HUES64 (cell line): ENCODE results near the gene JMJD7. TPM values are rescaled to one million over a fixed set of nuclear protein-coding genes. Genes with fewer than 3 reads are reported as not detected.

Source experiments
- H3K27ac ChIP-seq: 2 replicates; pipeline ENCODE4 v1.7.0; 2013; ENCODE audit warnings: low read depth, low read length, inconsistent platforms
- H3K27me3 ChIP-seq: 2 replicates; pipeline ENCODE4 v1.6.1; 2013; ENCODE audit warnings: mild to moderate bottlenecking, low read length; ENCODE audit not compliant: insufficient read depth
- H3K36me3 ChIP-seq: 2 replicates; pipeline ENCODE4 v1.6.1; 2013; ENCODE audit warnings: mild to moderate bottlenecking, low read length; ENCODE audit not compliant: insufficient read depth
- H3K4me1 ChIP-seq: 2 replicates; pipeline ENCODE4 v1.6.1; 2013; ENCODE audit warnings: mild to moderate bottlenecking, low read length, moderate library complexity; ENCODE audit not compliant: insufficient read depth
- H3K4me3 ChIP-seq: 2 replicates; pipeline ENCODE4 v1.5.1; 2013; ENCODE audit warnings: mild to moderate bottlenecking, low read length, moderate library complexity
- H3K9ac ChIP-seq: 2 replicates; pipeline ENCODE4 v1.6.1; 2013; ENCODE audit warnings: mild to moderate bottlenecking, low read depth, low read length
- H3K9me3 ChIP-seq: 2 replicates; pipeline ENCODE4 v1.6.1; 2013; ENCODE audit warnings: low read depth, low read length; ENCODE audit not compliant: insufficient read depth
- WGBS: fragments of 150-250, 120-280 bp; methylation state at CpG from one replicate; pipeline ENCODE4 v1.1.7; 2013; ENCODE audit warnings: missing lambda C conversion rate; 5-methylcytosine and 5-hydroxymethylcytosine counted together
- polyA plus RNA-seq, 2 experiments: library from polyadenylated mRNA; stranded (reverse); fragments of 50-300 nt; gene quantifications; one replicate each; pipeline ENCODE4 v1.2.3, GENCODE V29; 2013

JMJD7 gene
- 7.2 TPM for polyA plus RNA-seq (2013, experiment 1 of 2)
- polyA plus RNA-seq (2013, experiment 2 of 2) = 8.3 TPM

GRCh38 chr15:41827880-41828806 lies at the start of gene JMJD7:
Gene JMJD7 (plus strand): TSS chr15:41828092. CDS start chr15:41828125, 33 bp downstream.
- H3K4me1 ChIP-seq = peaks cover 10% of the 10 kb centered on the region; the same call in 1 of the 2 replicates
- peak within 1 kb of the TSS; percentile 80 for H3K4me3 ChIP-seq
- peak within 1 kb of the TSS; percentile 73 for H3K9ac ChIP-seq
- H3K36me3 ChIP-seq = 0 out of 2 replicates have a peak, but pooled peaks cover 4% of the 10 kb centered on the region
- H3K27ac ChIP-seq = peak within 1 kb of the TSS; percentile 66
- H3K9me3 ChIP-seq = no peaks in the 10 kb centered on the region
- 1% methylated on average over 66 of the region's 66 CpGs for WGBS
- no peaks in the 10 kb centered on the region for H3K27me3 ChIP-seq

- H3K9ac ChIP-seq = no peak overlapping the region
- H3K27me3 ChIP-seq = no peaks in the 10 kb centered on the region
- H3K4me1 ChIP-seq = peaks cover 52% of the 10 kb centered on the region
- H3K4me3 ChIP-seq = no peak overlapping the region
- WGBS = 100% methylated on average over 1 of the region's 1 CpG
- H3K27ac ChIP-seq = no peak overlapping the region
- H3K36me3 ChIP-seq = no peaks in the 10 kb centered on the region
- H3K9me3 ChIP-seq = no peaks in the 10 kb centered on the region
Measured at GRCh38 chr15:41778521-41778920, 49.4 kb upstream of the JMJD7 start.

GRCh38 chr15:41779662-41780157 lies 48.2 kb upstream of the JMJD7 start:
- 82% methylated on average over 4 of the region's 4 CpGs for WGBS
- no peak overlapping the region for H3K9ac ChIP-seq
- no peaks in the 10 kb centered on the region for H3K36me3 ChIP-seq
- no peak overlapping the region for H3K27ac ChIP-seq
- peaks cover 50% of the 10 kb centered on the region for H3K4me1 ChIP-seq
- no peak overlapping the region for H3K4me3 ChIP-seq
- H3K27me3 ChIP-seq = no peaks in the 10 kb centered on the region
- no peaks in the 10 kb centered on the region for H3K9me3 ChIP-seq

GRCh38 chr15:41780266-41780665 lies 47.6 kb upstream of the JMJD7 start:
- Histone ChIP-seq H3K4me3 (no peak overlapping the region), H3K9me3 (no peaks in the 10 kb centered on the region), H3K9ac (no peak overlapping the region), H3K36me3 (no peaks in the 10 kb centered on the region), H3K27me3 (no peaks in the 10 kb centered on the region), H3K27ac (no peak overlapping the region), H3K4me1 (peaks cover 46% of the 10 kb centered on the region)
- WGBS = 86% methylated on average over 2 of the region's 2 CpGs

- Histone ChIP-seq H3K9ac (no peak overlapping the region), H3K27ac (no peak overlapping the region), H3K36me3 (no peaks in the 10 kb centered on the region), H3K9me3 (no peaks in the 10 kb centered on the region), H3K4me3 (no peak overlapping the region), H3K27me3 (no peaks in the 10 kb centered on the region), H3K4me1 (peaks cover 42% of the 10 kb centered on the region)
- no CpG with 5 or more reads among the region's 1 CpG for WGBS
Measured at GRCh38 chr15:41780727-41781126, 47.2 kb upstream of the JMJD7 start.

GRCh38 chr15:41782371-41783282 lies 45.3 kb upstream of the JMJD7 start:
- no peaks in the 10 kb centered on the region for H3K36me3 ChIP-seq
- WGBS = 86% methylated on average over 5 of the region's 5 CpGs
- no peak overlapping the region for H3K9ac ChIP-seq
- no peaks in the 10 kb centered on the region for H3K27me3 ChIP-seq
- no peak overlapping the region for H3K4me3 ChIP-seq
- H3K9me3 ChIP-seq = no peaks in the 10 kb centered on the region
- H3K4me1 ChIP-seq = peaks cover 33% of the 10 kb centered on the region
- H3K27ac ChIP-seq = no peak overlapping the region

GRCh38 chr15:41783296-41783695 lies 44.6 kb upstream of the JMJD7 start:
- Histone ChIP-seq H3K4me3 (no peak overlapping the region), H3K27me3 (no peaks in the 10 kb centered on the region), H3K4me1 (peaks cover 33% of the 10 kb centered on the region), H3K27ac (no peak overlapping the region), H3K36me3 (no peaks in the 10 kb centered on the region), H3K9ac (no peak overlapping the region), H3K9me3 (no peaks in the 10 kb centered on the region)
- WGBS = no CpG with 5 or more reads among the region's 1 CpG

- Histone ChIP-seq H3K4me3 (no peak overlapping the region), H3K9ac (no peak overlapping the region), H3K27me3 (no peaks in the 10 kb centered on the region), H3K4me1 (peaks cover 34% of the 10 kb centered on the region), H3K36me3 (no peaks in the 10 kb centered on the region), H3K27ac (no peak overlapping the region), H3K9me3 (no peaks in the 10 kb centered on the region)
- WGBS = 86% methylated on average over 3 of the region's 3 CpGs
Measured at GRCh38 chr15:41788262-41788661, 39.6 kb upstream of the JMJD7 start.

GRCh38 chr15:41789236-41789635 lies 38.7 kb upstream of the JMJD7 start:
- no peak overlapping the region for H3K4me3 ChIP-seq
- H3K27ac ChIP-seq = no peak overlapping the region
- no peak overlapping the region for H3K9ac ChIP-seq
- H3K4me1 ChIP-seq = peaks cover 34% of the 10 kb centered on the region
- no peaks in the 10 kb centered on the region for H3K27me3 ChIP-seq
- WGBS = 58% methylated on average over 2 of the region's 4 CpGs
- H3K9me3 ChIP-seq = no peaks in the 10 kb centered on the region
- H3K36me3 ChIP-seq = no peaks in the 10 kb centered on the region

GRCh38 chr15:41789662-41790061 lies 38.2 kb upstream of the JMJD7 start:
- Histone ChIP-seq H3K9me3 (no peaks in the 10 kb centered on the region), H3K27me3 (no peaks in the 10 kb centered on the region), H3K9ac (no peak overlapping the region), H3K36me3 (no peaks in the 10 kb centered on the region), H3K4me3 (no peak overlapping the region), H3K27ac (peak overlapping the region; percentile 60; the same call in 1 of the 2 replicates), H3K4me1 (peaks cover 34% of the 10 kb centered on the region)

- H3K27me3 ChIP-seq = no peaks in the 10 kb centered on the region
- no peaks in the 10 kb centered on the region for H3K9me3 ChIP-seq
- H3K4me3 ChIP-seq = no peak overlapping the region
- 55% methylated on average over 3 of the region's 3 CpGs for WGBS
- no peak overlapping the region for H3K9ac ChIP-seq
- H3K4me1 ChIP-seq = peaks cover 34% of the 10 kb centered on the region
- H3K36me3 ChIP-seq = no peaks in the 10 kb centered on the region
- H3K27ac ChIP-seq = peak overlapping the region; percentile 60
Measured at GRCh38 chr15:41790169-41790568, 37.7 kb upstream of the JMJD7 start.
